ENCODE measurements around the gene WDR37. TPM values are rescaled to one million over a fixed set of nuclear protein-coding genes. Genes with fewer than 3 reads are reported as not detected.

The WDR37 gene
- polyA plus RNA-seq, 1 of the 3 experiments (the other 2 are of a cell fraction), result 11.9 TPM

DNA sequence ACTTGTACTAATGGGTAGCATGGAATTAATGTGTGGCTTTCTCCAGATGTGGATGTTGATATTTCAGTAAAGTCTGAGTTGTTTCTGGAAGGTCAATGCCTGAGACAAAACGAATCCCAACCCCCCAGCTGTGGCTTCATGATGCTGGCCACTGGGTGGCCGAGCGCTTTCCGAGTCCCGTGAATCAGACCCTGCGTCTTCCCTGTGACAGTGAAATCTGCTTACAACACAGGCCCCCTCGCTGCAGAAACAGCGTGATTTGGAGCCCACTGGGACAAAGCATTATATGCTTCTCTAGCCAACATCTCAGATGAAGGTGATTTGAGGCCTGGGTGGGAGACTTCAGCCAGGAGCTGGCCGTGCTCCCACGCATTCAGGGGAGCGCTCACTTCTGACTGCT, 124.7 kb downstream of the WDR37 start:
- Histone ChIP-seq H3K79me2 (ENCODE audit: insufficient read depth) (no peaks in the 10 kb centered on the region), H3K9ac (no peak overlapping the region), H3K27me3 (ENCODE audit: insufficient read depth) (no peaks in the 10 kb centered on the region), H3K9me3 (no peaks in the 10 kb centered on the region), H3K4me1 (ENCODE audit: control insufficient read depth in 1 of 2, insufficient read depth in 2 of 2, low read depth in 1 of 2, low read length in 1 of 2) (no peaks in the 10 kb centered on the region; a peak in 1 of 4 replicates), H2AFZ (ENCODE audit: low read depth) (no peak overlapping the region), H4K20me1 (ENCODE audit: insufficient read depth) (no peaks in the 10 kb centered on the region), H3K9me2 (no peaks in the 10 kb centered on the region), H3K27ac (ENCODE audit: low read depth in 2 of 2, low read length in 1 of 2) (no peak overlapping the region), H3K4me3 (ENCODE audit: low read depth in 2 of 2, low read length in 1 of 2) (no peak overlapping the region), H3K36me3 (replicated peaks in 1 of 2; ENCODE audit: control insufficient read depth in 1 of 2, insufficient read depth in 2 of 2, low read length in 1 of 2) (no peaks in the 10 kb centered on the region), H3F3A (replicated peaks; ENCODE audit: insufficient read depth) (no peaks in the 10 kb centered on the region), H3K4me2 (no peak overlapping the region)
- 53% methylated on average over 10 of the region's 11 CpGs for WGBS (ENCODE audit: low lambda C conversion rate)
- ChIA-PET CTCF (interaction anchor here (1.1 to 1.3 kb wide), 3 partner anchors 11 to 114 kb away, joined by 3 to 4 read pairs (median 3); no protein-coding TSS in a partner anchor), POLR2A (no interaction called here)
- TF ChIP-seq, protein P1, sequence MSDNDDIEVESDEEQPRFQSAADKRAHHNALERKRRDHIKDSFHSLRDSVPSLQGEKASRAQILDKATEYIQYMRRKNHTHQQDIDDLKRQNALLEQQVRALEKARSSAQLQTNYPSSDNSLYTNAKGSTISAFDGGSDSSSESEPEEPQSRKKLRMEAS (IDR thresholded peaks at IDR 0.05; ENCODE audit: low read depth), result no peak
- peak; percentile 3; the same call in 1 of the 2 replicates for TF ChIP-seq RAD21 (IDR thresholded peaks at IDR 0.05; ENCODE audit: low read length)
- TF ChIP-seq TAF1 (IDR thresholded peaks at IDR 0.05; ENCODE audit: borderline replicate concordance, low read depth, low read length), result no peak
- no peak for TF ChIP-seq GABPA (IDR thresholded peaks at IDR 0.05; ENCODE audit: low read depth)
- TF ChIP-seq SIN3A (IDR thresholded peaks at IDR 0.05; ENCODE audit: borderline replicate concordance, low read depth, low read length), result no peak
- TF ChIP-seq FOXJ3 (CRISPR knock-in tag; IDR thresholded peaks at IDR 0.05), result no peak
- no peak for TF ChIP-seq MXI1 (IDR thresholded peaks at IDR 0.05; ENCODE audit: low read depth, low read length)
- TF ChIP-seq EP300 (IDR thresholded peaks at IDR 0.05; ENCODE audit: borderline replicate concordance in 1 of 2, low read depth in 1 of 2, low read length in 1 of 2), result no peak
- DNase-seq, result no peak

Other genes with a start within 250 kb of the WDR37 start
- gene LARP4B, start 124.7 kb upstream of the WDR37 start, polyA plus RNA-seq (2012; rRNA removed), result 23.3 and 25.1 TPM in 2 replicates
- gene GTPBP4, start 68.0 kb upstream of the WDR37 start, polyA plus RNA-seq (2012; rRNA removed), result 36.6 and 41.2 TPM in 2 replicates
- gene IDI2, start 30.5 kb upstream of the WDR37 start, polyA plus RNA-seq (2012; rRNA removed), result not detected in 2 replicates
- gene IDI1, start 7.3 kb upstream of the WDR37 start, polyA plus RNA-seq (2012; rRNA removed), result 15.9 and 19.6 TPM in 2 replicates